Endothelial cell of umbilical vein (primary cell): ENCODE measurements around the gene TRPT1.

ENCODE experiments used
- CTCF ChIP-seq, 2 donors: IDR thresholded peaks; 1 replicate in 1 of 2; 2 replicates in 1 of 2; pipeline ENCODE4 v1.5.1; 2011; ENCODE audit warnings: low read length in 2 of 2, mild to moderate bottlenecking in 2 of 2, moderate library complexity in 2 of 2, control low read depth in 1 of 2, inconsistent platforms in 1 of 2, low read depth in 1 of 2; ENCODE audit not compliant: insufficient read depth in 1 of 2; ENCODE audit errors: extremely low read depth in 1 of 2
- EZH2 ChIP-seq: IDR thresholded peaks from 2 replicates; pipeline ENCODE4 v1.6.1; 2012; ENCODE audit warnings: borderline replicate concordance, low read depth, mild to moderate bottlenecking, moderate library complexity, low read length, inconsistent platforms; ENCODE audit not compliant: severe bottlenecking
- FOS ChIP-seq: IDR thresholded peaks from 2 replicates; pipeline ENCODE4 v1.6.1; 2011; ENCODE audit warnings: mild to moderate bottlenecking, low read length, moderate library complexity, borderline replicate concordance; ENCODE audit not compliant: insufficient read depth
- GATA2 ChIP-seq: IDR thresholded peaks from 2 replicates; pipeline ENCODE4 v1.7.0; 2011; ENCODE audit warnings: low read depth, mild to moderate bottlenecking, moderate library complexity, mixed read lengths, low read length; ENCODE audit not compliant: insufficient read length, insufficient read depth
- JUN ChIP-seq: IDR thresholded peaks from 2 replicates; pipeline ENCODE4 v1.6.1; 2011; ENCODE audit warnings: borderline replicate concordance, low read depth; ENCODE audit not compliant: insufficient read length, insufficient read depth
- MAX ChIP-seq: IDR thresholded peaks from 2 replicates; pipeline ENCODE4 v1.6.1; 2011; ENCODE audit not compliant: insufficient read depth, insufficient read length
- MYC ChIP-seq: IDR thresholded peaks from one replicate; pipeline ENCODE4 v1.6.1; 2011; ENCODE audit warnings: mild to moderate bottlenecking, low read depth, low read length
- POLR2A ChIP-seq: IDR thresholded peaks from 2 replicates; pipeline ENCODE4 v1.6.1; 2012; ENCODE audit warnings: low read depth, mild to moderate bottlenecking, control low read depth, low read length
- POLR2AphosphoS5 ChIP-seq: IDR thresholded peaks from 2 replicates; pipeline ENCODE4 v1.6.1; 2012; ENCODE audit warnings: low read depth, mild to moderate bottlenecking, control low read depth, low read length, moderate library complexity; ENCODE audit not compliant: insufficient read depth

- TF ChIP-seq POLR2AphosphoS5 (peak; percentile 97), JUN (peak; percentile 8), POLR2A (peak; percentile 97), CTCF (IDR thresholded peaks at IDR 0.05; ENCODE audit: extremely low read depth in 1 of 2, insufficient read depth in 1 of 2, low read depth in 1 of 2, low read length in 2 of 2) (no peak), FOS (peak; percentile 92), MAX (no peak), EZH2 (no peak), MYC (peak; percentile 24), GATA2 (no peak)
These were observed 20.0 kb upstream of the TRPT1 start for GRCh38 chr11:64245797-64246620.
